Large intestine (tissue), 3 donors: ENCODE measurements around the gene PRPF4. TPM values are rescaled to one million over a fixed set of nuclear protein-coding genes. Genes with fewer than 3 reads are reported as not detected.
A peak's percentile ranks its signal among the peaks of the same experiment; 100 is the strongest.
"Not testable (repeated sequence)": the region's sequence is repeated elsewhere in the genome, so short reads cannot be mapped to it uniquely, and the experiment has no call there.

Source experiments
- DNase-seq, 2 donors: peaks; one replicate each; pipeline versions ENCODE4 v3.0.0 to v3.0.0-alpha.2; 2013
- H3K27ac ChIP-seq: one replicate; pipeline ENCODE4 v1.5.1; 2013; ENCODE audit warnings: low read length
- H3K27me3 ChIP-seq: 2 replicates; pipeline ENCODE4 v1.6.1; 2013; ENCODE audit warnings: low read length; ENCODE audit not compliant: control insufficient read depth, insufficient read depth
- H3K36me3 ChIP-seq: 2 replicates; pipeline ENCODE4 v1.6.1; 2013; ENCODE audit warnings: low read length; ENCODE audit not compliant: control insufficient read depth, insufficient read depth
- H3K4me1 ChIP-seq: one replicate; pipeline ENCODE4 v1.6.1; 2013; ENCODE audit warnings: low read length; ENCODE audit not compliant: control insufficient read depth, insufficient read depth
- H3K4me3 ChIP-seq: one replicate; pipeline ENCODE4 v1.5.1; 2013; ENCODE audit warnings: low read length
- H3K9me3 ChIP-seq: one replicate; pipeline ENCODE4 v1.6.1; 2013; ENCODE audit warnings: mild to moderate bottlenecking, low read depth, low read length, moderate library complexity; ENCODE audit not compliant: control insufficient read depth
- WGBS: methylation state at CpG from one replicate; pipeline ENCODE4 v1.1.5; 2013; ENCODE audit warnings: low lambda C conversion rate; ENCODE audit not compliant: insufficient coverage; 5-methylcytosine and 5-hydroxymethylcytosine counted together
- polyA plus RNA-seq: library from polyadenylated mRNA; unstranded; fragments of 120-200 nt; gene quantifications from one replicate; pipeline ENCODE4 v1.2.1, GENCODE V29; 2013

PRPF4 gene
- polyA plus RNA-seq, 1 donor = 22.8 TPM

- H3K4me3 ChIP-seq = no peak overlapping the region
- no peaks in the 10 kb centered on the region for H3K4me1 ChIP-seq
- no CpG with 5 or more reads among the region's 2 CpGs for WGBS
- no peaks in the 10 kb centered on the region for H3K9me3 ChIP-seq
- no peaks in the 10 kb centered on the region for H3K27me3 ChIP-seq
- DNase-seq = no peak
- no peaks in the 10 kb centered on the region for H3K36me3 ChIP-seq
- no peak overlapping the region for H3K27ac ChIP-seq
Measured at GRCh38 chr9:113244556-113244955, 30.9 kb upstream of the PRPF4 start.

GRCh38 chr9:113245894-113246293, 29.6 kb upstream of the PRPF4 start:
- DNase-seq = no peak
- no peaks in the 10 kb centered on the region for H3K4me1 ChIP-seq
- no peaks in the 10 kb centered on the region for H3K9me3 ChIP-seq
- no peaks in the 10 kb centered on the region for H3K36me3 ChIP-seq
- WGBS = no CpG with 5 or more reads among the region's 4 CpGs
- no peak overlapping the region for H3K4me3 ChIP-seq
- H3K27me3 ChIP-seq = no peaks in the 10 kb centered on the region
- no peak overlapping the region for H3K27ac ChIP-seq

- Histone ChIP-seq H3K27ac (no peak overlapping the region), H3K4me1 (no peaks in the 10 kb centered on the region), H3K36me3 (no peaks in the 10 kb centered on the region), H3K27me3 (no peaks in the 10 kb centered on the region), H3K4me3 (no peak overlapping the region), H3K9me3 (no peaks in the 10 kb centered on the region)
- no CpG with 5 or more reads among the region's 6 CpGs for WGBS
- DNase-seq = no peak
Measured at GRCh38 chr9:113246928-113247327, 28.5 kb upstream of the PRPF4 start.

GRCh38 chr9:113247640-113248039, 27.8 kb upstream of the PRPF4 start:
- Histone ChIP-seq H3K4me1 (no peaks in the 10 kb centered on the region), H3K36me3 (no peaks in the 10 kb centered on the region), H3K27me3 (no peaks in the 10 kb centered on the region)

GRCh38 chr9:113249661-113250060, 25.8 kb upstream of the PRPF4 start:
- H3K36me3 ChIP-seq, H3K27me3 ChIP-seq, H3K4me1 ChIP-seq, H3K9me3 ChIP-seq, H3K27ac ChIP-seq, DNase-seq, H3K4me3 ChIP-seq: not testable (repeated sequence)
- no CpG with 5 or more reads among the region's 2 CpGs for WGBS

More at GRCh38 chr9:113247640-113248039, 27.8 kb upstream of the PRPF4 start:
- no peak overlapping the region for H3K27ac ChIP-seq
- H3K9me3 ChIP-seq = no peaks in the 10 kb centered on the region
- H3K4me3 ChIP-seq = no peak overlapping the region
- no peak for DNase-seq

GRCh38 chr9:113250807-113251206, 24.7 kb upstream of the PRPF4 start:
- Histone ChIP-seq H3K4me3 (no peak overlapping the region), H3K27ac (no peak overlapping the region), H3K9me3 (no peaks in the 10 kb centered on the region), H3K27me3 (no peaks in the 10 kb centered on the region), H3K4me1 (no peaks in the 10 kb centered on the region), H3K36me3 (no peaks in the 10 kb centered on the region)
- DNase-seq = no peak
- WGBS = no CpG with 5 or more reads among the region's 2 CpGs

- Histone ChIP-seq H3K9me3 (no peaks in the 10 kb centered on the region), H3K36me3 (peaks cover 20% of the 10 kb centered on the region), H3K27me3 (no peaks in the 10 kb centered on the region), H3K4me3 (no peak overlapping the region), H3K4me1 (no peaks in the 10 kb centered on the region), H3K27ac (no peak overlapping the region)
- WGBS = no CpG with 5 or more reads among the region's 1 CpG
- DNase-seq = no peak
Measured at GRCh38 chr9:113254991-113255390, 20.5 kb upstream of the PRPF4 start.

- no CpG with 5 or more reads among the region's 6 CpGs for WGBS
- Histone ChIP-seq H3K27me3 (no peaks in the 10 kb centered on the region), H3K9me3 (no peaks in the 10 kb centered on the region), H3K27ac (no peak overlapping the region), H3K36me3 (peaks cover 24% of the 10 kb centered on the region), H3K4me1 (no peaks in the 10 kb centered on the region), H3K4me3 (no peak overlapping the region)
- DNase-seq = no peak
Measured at GRCh38 chr9:113255438-113255837, 20.0 kb upstream of the PRPF4 start.

- H3K9me3 ChIP-seq = no peaks in the 10 kb centered on the region
- H3K27me3 ChIP-seq = no peaks in the 10 kb centered on the region
- DNase-seq = no peak
- WGBS = 100% methylated on average over 1 of the region's 3 CpGs
- no peak overlapping the region for H3K4me3 ChIP-seq
- peaks cover 30% of the 10 kb centered on the region for H3K36me3 ChIP-seq
- peaks cover 8% of the 10 kb centered on the region for H3K4me1 ChIP-seq
- no peak overlapping the region for H3K27ac ChIP-seq
Measured at GRCh38 chr9:113257863-113258262, 17.6 kb upstream of the PRPF4 start.

- no peak for DNase-seq
- Histone ChIP-seq H3K27me3 (no peaks in the 10 kb centered on the region), H3K27ac (no peak overlapping the region), H3K4me1 (peaks cover 8% of the 10 kb centered on the region), H3K36me3 (peaks cover 32% of the 10 kb centered on the region), H3K4me3 (no peak overlapping the region), H3K9me3 (no peaks in the 10 kb centered on the region)
- WGBS = 40% methylated on average over 1 of the region's 1 CpG
Measured at GRCh38 chr9:113258282-113258681, 17.2 kb upstream of the PRPF4 start.

- DNase-seq = peak; percentile 29 to 67
- no peaks in the 10 kb centered on the region for H3K27me3 ChIP-seq
Measured at GRCh38 chr9:113261917-113262671, 13.4 kb upstream of the PRPF4 start.

More at GRCh38 chr9:113261917-113262671, 13.4 kb upstream of the PRPF4 start:
- no CpG with 5 or more reads among the region's 1 CpG for WGBS
- Histone ChIP-seq H3K4me1 (peaks cover 8% of the 10 kb centered on the region), H3K36me3 (peaks cover 33% of the 10 kb centered on the region), H3K9me3 (no peaks in the 10 kb centered on the region), H3K27ac (peak overlapping the region; percentile 53), H3K4me3 (no peak overlapping the region)
